Lung (tissue), 13 donors: ENCODE results near the gene LRCH3. TPM values are rescaled to one million over a fixed set of nuclear protein-coding genes. Genes with fewer than 3 reads are reported as not detected.
"Not testable (repeated sequence)": the region's sequence is repeated elsewhere in the genome, so short reads cannot be mapped to it uniquely, and the experiment has no call there.

Experiments
- ATAC-seq: fragments of 200-7000 bp; cut with Tn5 transposase; one replicate; pipeline ENCODE4 v1.9.1; 2020; ENCODE audit warnings: moderate number of reproducible peaks; ENCODE audit not compliant: insufficient read depth, low FRiP score
- DNase-seq, 3 donors: peaks; one replicate each; pipeline ENCODE4 v3.0.0-alpha.2; 2013 to 2017
- H3K27ac ChIP-seq, 2 donors: one replicate each; pipeline ENCODE4 v1.5.1; 2013; ENCODE audit warnings: mild to moderate bottlenecking in 2 of 2, moderate library complexity in 2 of 2, control low read depth in 1 of 2, inconsistent platforms in 1 of 2, low read depth in 1 of 2, low read length in 1 of 2
- H3K27me3 ChIP-seq, 3 donors: one replicate each; pipeline ENCODE4 v1.5.1; 2013; ENCODE audit warnings: low read length in 2 of 3; ENCODE audit not compliant: control insufficient read depth in 3 of 3, insufficient read depth in 3 of 3
- H3K36me3 ChIP-seq, 4 donors: one replicate each; pipeline ENCODE4 v1.5.1; 2013; ENCODE audit warnings: low read length in 4 of 4, mild to moderate bottlenecking in 1 of 4, moderate library complexity in 1 of 4; ENCODE audit not compliant: control insufficient read depth in 4 of 4, insufficient read depth in 4 of 4
- H3K4me1 ChIP-seq, 5 donors: one replicate each; pipeline ENCODE4 v1.5.1; 2013; ENCODE audit warnings: low read length in 5 of 5, mild to moderate bottlenecking in 2 of 5, moderate library complexity in 1 of 5; ENCODE audit not compliant: control insufficient read depth in 5 of 5, insufficient read depth in 5 of 5
- H3K4me3 ChIP-seq: one replicate; pipeline ENCODE4 v1.5.1; 2013; ENCODE audit warnings: mild to moderate bottlenecking, control low read depth, moderate library complexity
- H3K9ac ChIP-seq, 2 donors: one replicate each; pipeline ENCODE4 v1.5.1; 2013; ENCODE audit warnings: low read length in 2 of 2, control low read depth in 1 of 2; ENCODE audit not compliant: insufficient read depth in 1 of 2
- H3K9me3 ChIP-seq, 4 donors: one replicate each; pipeline ENCODE4 v1.5.1; 2013; ENCODE audit warnings: low read length in 3 of 4, mild to moderate bottlenecking in 1 of 4, moderate library complexity in 1 of 4; ENCODE audit not compliant: control insufficient read depth in 4 of 4, insufficient read depth in 3 of 4
- CTCF ChIP-seq: IDR thresholded peaks from 2 replicates; pipeline ENCODE4 v1.5.1; 2012; ENCODE audit warnings: mild to moderate bottlenecking; ENCODE audit errors: control extremely low read depth, extremely low read depth
- WGBS, 2 donors: extraction: QIAGEN DNeasy Blood & Tissue Kit; methylation state at CpG; one replicate each; pipeline ENCODE4 v1.1.7; 2013; 5-methylcytosine and 5-hydroxymethylcytosine counted together
- polyA plus RNA-seq, 2 donors: library from polyadenylated mRNA; stranded (reverse); fragments of 200-250 nt; gene quantifications; one replicate each; pipeline ENCODE4 v1.2.1, GENCODE V29; 2013
- small RNA-seq: library from RNA; depleted of rRNA; stranded (forward); fragments of <200 nt; gene quantifications from one replicate; pipeline ENCODE3, GENCODE V24; 2014; ENCODE audit warnings: low replicate concordance
- total RNA-seq, 2 donors: library from RNA; depleted of rRNA in 1 of 2; stranded (reverse); fragments of >200 nt in 1 of 2; gene quantifications; one replicate each; pipeline ENCODE4 v1.2.1, GENCODE V29; 2014 to 2021
- donor health status: control.
- donor health status: control.
- donor health status: Bipolar disorder and iron deficiency.
- donor health status: healthy.
- donor health status: DM: yes; HTN: yes; CAD: no.

Gene LRCH3
- total and polyA plus RNA-seq, 4 donors: 7.7 to 228 (median 26.1) TPM

DNA sequence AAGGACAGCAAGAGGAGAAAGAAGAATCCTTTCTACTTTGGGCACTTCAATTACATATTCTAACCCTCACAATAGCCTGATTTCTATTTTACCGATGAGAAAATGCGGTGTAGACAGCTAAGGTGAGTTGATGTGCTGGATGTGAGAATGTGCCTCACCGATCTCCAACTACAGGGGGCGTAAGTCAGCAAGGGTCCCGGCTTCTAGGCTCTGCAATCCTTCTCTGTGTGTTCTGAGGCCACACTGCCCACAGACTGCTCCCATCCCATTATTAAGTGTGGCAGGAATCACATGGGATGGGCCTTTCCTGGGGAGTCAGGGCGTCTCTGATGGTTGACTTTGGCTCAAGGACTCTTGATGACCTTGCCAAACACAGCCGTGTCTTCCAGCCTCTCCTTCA is 135.4 kb downstream of the LRCH3 start:
- Histone ChIP-seq H3K9me3 (no peaks in the 10 kb centered on the region), H3K27ac (no peak overlapping the region), H3K27me3 (no peaks in the 10 kb centered on the region), H3K4me1 (no peaks in the 10 kb centered on the region), H3K36me3 (peaks cover 0 to 10% (median 5%) of the 10 kb centered on the region in 4 donors), H3K9ac (no peak overlapping the region), H3K4me3 (no peak overlapping the region)
- 76 to 85% methylated on average over 7 of the region's 7 CpGs for WGBS, 2 donors
- no peak for ATAC-seq
- no peak for TF ChIP-seq CTCF
- DNase-seq: no peak

GRCh38 chr3:197927578-197927977 is 136.5 kb downstream of the LRCH3 start:
- not testable (repeated sequence) for DNase-seq, ATAC-seq, H3K27me3 ChIP-seq, H3K9me3 ChIP-seq, H3K9ac ChIP-seq, H3K27ac ChIP-seq, H3K4me3 ChIP-seq, H3K4me1 ChIP-seq
- 94% methylated on average over 3 of the region's 3 CpGs for WGBS, 2 donors
- H3K36me3 ChIP-seq: peaks cover 0 to 12% (median 7%) of the 10 kb centered on the region in 4 donors

- H3K9me3 ChIP-seq: no peaks in the 10 kb centered on the region
- H3K4me3 ChIP-seq: no peak overlapping the region
- WGBS, 2 donors: 75 to 83% methylated on average over 15 of the region's 15 CpGs
- ATAC-seq: no peak
- H3K36me3 ChIP-seq: peaks cover 0 to 6% (median 2%) of the 10 kb centered on the region in 4 donors
- no peaks in the 10 kb centered on the region for H3K27me3 ChIP-seq
- TF ChIP-seq CTCF: no peak
- H3K27ac ChIP-seq: no peak overlapping the region
- peak; percentile 31 to 80 (median 78) for DNase-seq
- H3K4me1 ChIP-seq: peaks cover 0 to 4% (median 0%) of the 10 kb centered on the region in 5 donors
- H3K9ac ChIP-seq: peak overlapping the region in 1 of 2 donors; percentile 37
These were observed 145.8 kb downstream of the LRCH3 start for GRCh38 chr3:197936819-197937384.

Small RNA genes within 50 kb of the gene (small RNA-seq; reads per million reads assigned to genes)
- gene RNU6-858P: not detected

Other genes with a start within 250 kb of the LRCH3 start
- 10 to 100 TPM; 19.5 to 32.8 TPM for gene BDH1, start 235.3 kb upstream of the LRCH3 start, total RNA-seq
- gene BDH1, start 235.3 kb upstream of the LRCH3 start, polyA plus RNA-seq: 10 to 100 TPM; 14.3 to 14.4 TPM
- 10 to 100 TPM; 19.7 to 34.1 TPM for gene RUBCN, start 54.4 kb upstream of the LRCH3 start, total RNA-seq
- 10 to 100 TPM; 11.9 to 13.0 TPM for gene RUBCN, start 54.4 kb upstream of the LRCH3 start, polyA plus RNA-seq
- gene FYTTD1, start 41.4 kb upstream of the LRCH3 start, total RNA-seq: 10 to 100 TPM; 40.7 to 90.2 TPM
- gene FYTTD1, start 41.4 kb upstream of the LRCH3 start, polyA plus RNA-seq: 10 to 100 TPM; 12.1 to 17.8 TPM
- gene RPL35A, start 158.9 kb downstream of the LRCH3 start, total RNA-seq: 100 to 1,000 TPM; 678 to 735 TPM
- 1,000 to 10,000 TPM; 1,136 to 2,048 TPM for gene RPL35A, start 158.9 kb downstream of the LRCH3 start, polyA plus RNA-seq
- gene LMLN, start 169.0 kb downstream of the LRCH3 start, total RNA-seq: 10 to 100 TPM; 13.6 to 17.2 TPM
- gene LMLN, start 169.0 kb downstream of the LRCH3 start, polyA plus RNA-seq: 1 to 10 TPM; 2.4 to 2.8 TPM